ENCODE measurements around the gene GPR39. TPM values are rescaled to one million over a fixed set of nuclear protein-coding genes. Genes with fewer than 3 reads are reported as not detected.

GPR39 gene
- total and polyA plus RNA-seq, 2 donors (not counting 3 experiments of a cell fraction or from before 2014, with no cell fraction given): 0.03 to 0.20 TPM

- Histone ChIP-seq H3K9ac (replicated peaks; ENCODE audit: extremely low read depth, insufficient read depth, low read length) (no peak overlapping the region), H3K4me2 (ENCODE audit: insufficient read depth, low read length) (no peak overlapping the region), H3K79me2 (ENCODE audit: control insufficient read depth, insufficient read depth, low read length) (no peaks in the 10 kb centered on the region), H3K4me1 (ENCODE audit: control insufficient read depth, extremely low read depth, insufficient read depth, low read length) (no peaks in the 10 kb centered on the region), H4K20me1 (replicated peaks; ENCODE audit: control insufficient read depth, extremely low read depth, insufficient read depth, low read length) (no peaks in the 10 kb centered on the region), H3K27ac (ENCODE audit: insufficient read depth, low read depth, low read length) (no peak overlapping the region), H3K27me3 (ENCODE audit: control insufficient read depth in 2 of 2, insufficient read depth in 2 of 2, low read length in 2 of 2) (peaks cover 0 to 2% of the 10 kb centered on the region in 2 experiments), H3K9me3 (replicated peaks; ENCODE audit: control insufficient read depth, insufficient read depth, low read length) (no peaks in the 10 kb centered on the region), H3K36me3 (ENCODE audit: control insufficient read depth in 2 of 2, extremely low read depth in 1 of 2, insufficient read depth in 2 of 2, low read length in 2 of 2) (no peaks in the 10 kb centered on the region), H3K9me1 (replicated peaks; ENCODE audit: control insufficient read depth, extremely low read depth, insufficient read depth, low read length) (no peaks in the 10 kb centered on the region), H2AFZ (ENCODE audit: low read depth, low read length) (no peak overlapping the region), H3K4me3 (replicated peaks in 1 of 3; ENCODE audit: insufficient read depth in 1 of 3, low read depth in 1 of 3, low read length in 3 of 3) (no peak overlapping the region)
- no peak for TF ChIP-seq POLR2AphosphoS5 (IDR thresholded peaks at IDR 0.05; ENCODE audit: insufficient read depth, low read depth, low read length)
- no peak for TF ChIP-seq CTCF (IDR thresholded peaks at IDR 0.05; ENCODE audit: extremely low read depth in 1 of 2, insufficient read depth in 1 of 2, low read depth in 1 of 2, low read length in 2 of 2)
- TF ChIP-seq FOS (IDR thresholded peaks at IDR 0.05; ENCODE audit: borderline replicate concordance, insufficient read depth, low read length): no peak
- TF ChIP-seq POLR2A (IDR thresholded peaks at IDR 0.05; ENCODE audit: low read depth, low read length): no peak
- TF ChIP-seq MAX (IDR thresholded peaks at IDR 0.05; ENCODE audit: insufficient read depth, insufficient read length): no peak
- TF ChIP-seq JUN (IDR thresholded peaks at IDR 0.05; ENCODE audit: borderline replicate concordance, insufficient read depth, insufficient read length, low read depth): no peak
- TF ChIP-seq GATA2 (IDR thresholded peaks at IDR 0.05; ENCODE audit: insufficient read depth, insufficient read length, low read depth, low read length): no peak
- TF ChIP-seq EZH2 (IDR thresholded peaks at IDR 0.05; ENCODE audit: borderline replicate concordance, low read depth, low read length, severe bottlenecking): no peak
- TF ChIP-seq MYC (IDR thresholded peaks at IDR 0.05; ENCODE audit: low read depth, low read length): no peak
- FAIRE-seq (no peak), DNase-seq (ENCODE audit: low read depth, low spot score) (no peak)
- ChIA-PET POLR2A (no interaction called here), CTCF (no interaction called here)
- BruUV-seq (replicated peaks): no TSS peak
- dilution Hi-C loops (cut with MboI; ENCODE audit: extremely low pct_ligation_motif_present, low sequenced_read_pairs): no loop called here
- intact Hi-C loops (cut with micrococcal nuclease): no loop called here
Measured at GRCh38 chr2:132690664-132691303, 274.2 kb downstream of the GPR39 start.
